ENCODE data around the gene PPCDC. TPM values are rescaled to one million over a fixed set of nuclear protein-coding genes. Genes with fewer than 3 reads are reported as not detected.

Gene PPCDC
- polyA plus RNA-seq, 3 donors: 14.2 to 33.7 (median 18.7) TPM

DNA sequence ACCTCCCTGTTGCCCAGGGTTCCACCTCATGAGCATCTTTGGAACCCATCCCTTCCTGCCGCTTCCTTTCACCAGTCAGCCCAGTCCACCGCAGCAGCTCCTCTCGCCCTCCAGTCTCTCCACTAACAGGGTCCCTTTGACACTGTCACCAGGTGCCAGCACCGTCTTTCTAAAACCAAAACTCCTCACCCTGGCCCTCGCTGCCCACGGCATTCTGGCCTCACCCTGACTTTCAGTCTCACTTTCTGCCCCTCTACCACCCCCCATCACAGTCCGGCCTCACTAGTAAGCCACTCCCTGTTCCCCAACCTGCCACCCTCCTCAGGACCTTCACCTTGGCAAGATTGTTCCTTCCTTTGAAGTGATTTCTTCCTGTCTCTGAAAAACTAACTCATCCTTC lies 4.2 kb downstream of the PPCDC start:
- H2AFZ ChIP-seq (ENCODE audit: insufficient read depth, low read depth, low read length, poor library complexity, severe bottlenecking): no peak overlapping the region
- H3K79me2 ChIP-seq (ENCODE audit: insufficient read depth, low read length): peaks cover 39% of the 10 kb centered on the region
- TF ChIP-seq, protein P1, sequence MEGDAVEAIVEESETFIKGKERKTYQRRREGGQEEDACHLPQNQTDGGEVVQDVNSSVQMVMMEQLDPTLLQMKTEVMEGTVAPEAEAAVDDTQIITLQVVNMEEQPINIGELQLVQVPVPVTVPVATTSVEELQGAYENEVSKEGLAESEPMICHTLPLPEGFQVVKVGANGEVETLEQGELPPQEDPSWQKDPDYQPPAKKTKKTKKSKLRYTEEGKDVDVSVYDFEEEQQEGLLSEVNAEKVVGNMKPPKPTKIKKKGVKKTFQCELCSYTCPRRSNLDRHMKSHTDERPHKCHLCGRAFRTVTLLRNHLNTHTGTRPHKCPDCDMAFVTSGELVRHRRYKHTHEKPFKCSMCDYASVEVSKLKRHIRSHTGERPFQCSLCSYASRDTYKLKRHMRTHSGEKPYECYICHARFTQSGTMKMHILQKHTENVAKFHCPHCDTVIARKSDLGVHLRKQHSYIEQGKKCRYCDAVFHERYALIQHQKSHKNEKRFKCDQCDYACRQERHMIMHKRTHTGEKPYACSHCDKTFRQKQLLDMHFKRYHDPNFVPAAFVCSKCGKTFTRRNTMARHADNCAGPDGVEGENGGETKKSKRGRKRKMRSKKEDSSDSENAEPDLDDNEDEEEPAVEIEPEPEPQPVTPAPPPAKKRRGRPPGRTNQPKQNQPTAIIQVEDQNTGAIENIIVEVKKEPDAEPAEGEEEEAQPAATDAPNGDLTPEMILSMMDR (IDR thresholded peaks at IDR 0.05): no peak
- WGBS (ENCODE audit: insufficient coverage): 84% methylated on average over 7 of the region's 7 CpGs
- peaks cover 0 to 4% of the 10 kb centered on the region in 2 donors for H3K36me3 ChIP-seq (replicated peaks in 1 of 2; ENCODE audit: control insufficient read depth in 1 of 2, insufficient read depth in 2 of 2, low read length in 2 of 2)
- no peaks in the 10 kb centered on the region for H4K20me1 ChIP-seq (ENCODE audit: insufficient read depth, low read length)
- H3K4me2 ChIP-seq (replicated peaks; ENCODE audit: extremely low read depth, low read length, poor library complexity, severe bottlenecking): no peak overlapping the region
- H3K27ac ChIP-seq (ENCODE audit: low read depth in 1 of 2, low read length in 2 of 2): no peak overlapping the region
- H3K36me3 Mint-ChIP-seq: peaks cover 15 to 33% of the 10 kb centered on the region in 2 donors
- H3K9me3 Mint-ChIP-seq: no peaks in the 10 kb centered on the region
- H3K9me3 ChIP-seq (replicated peaks in 1 of 2; ENCODE audit: control insufficient read depth in 1 of 2, insufficient read depth in 1 of 2, low read length in 2 of 2): no peaks in the 10 kb centered on the region
- no peak for DNase-seq
- H3K4me3 ChIP-seq (replicated peaks in 1 of 3; ENCODE audit: low read depth in 2 of 3, low read length in 3 of 3): no peak overlapping the region
- intact Hi-C loops (cut with micrococcal nuclease): no loop called here
- H3K27ac Mint-ChIP-seq: peak overlapping the region in 1 of 7 donors; percentile 74
- no peaks in the 10 kb centered on the region for H3K27me3 ChIP-seq (ENCODE audit: control insufficient read depth in 2 of 2, insufficient read depth in 2 of 2, low read length in 2 of 2)
- no peak overlapping the region for H3K9ac ChIP-seq (ENCODE audit: insufficient read depth, low read length, poor library complexity, severe bottlenecking)
- H3K4me1 ChIP-seq (ENCODE audit: control insufficient read depth in 1 of 2, insufficient read depth in 2 of 2, low read length in 2 of 2): peaks cover 60 to 68% of the 10 kb centered on the region in 2 donors
- peaks cover 0 to 1% (median 0%) of the 10 kb centered on the region in 3 donors for H3K27me3 Mint-ChIP-seq (ENCODE audit: low read depth in 3 of 3)
- peaks cover 62% of the 10 kb centered on the region for H3K4me1 Mint-ChIP-seq
- H3K4me3 Mint-ChIP-seq: no peak overlapping the region

GRCh38 chr15:75028991-75029377 lies 5.6 kb downstream of the PPCDC start:
- H4K20me1 ChIP-seq (ENCODE audit: insufficient read depth, low read length): no peaks in the 10 kb centered on the region
- Mint-ChIP-seq H3K4me3 (no peak overlapping the region), H3K36me3 (peaks cover 23 to 40% of the 10 kb centered on the region in 2 donors), H3K27me3 (ENCODE audit: low read depth in 3 of 3) (peaks cover 0 to 1% (median 0%) of the 10 kb centered on the region in 3 donors), H3K9me3 (no peaks in the 10 kb centered on the region), H3K4me1 (peaks cover 66% of the 10 kb centered on the region), H3K27ac (peak overlapping the region; percentile 83 to 92 (median 89))
- H3K9me3 ChIP-seq (replicated peaks in 1 of 2; ENCODE audit: control insufficient read depth in 1 of 2, insufficient read depth in 1 of 2, low read length in 2 of 2): no peaks in the 10 kb centered on the region
- TF ChIP-seq, protein P1 (IDR thresholded peaks at IDR 0.05): no peak
- peaks cover 70 to 71% of the 10 kb centered on the region in 2 donors for H3K4me1 ChIP-seq (ENCODE audit: control insufficient read depth in 1 of 2, insufficient read depth in 2 of 2, low read length in 2 of 2)
- H3K79me2 ChIP-seq (ENCODE audit: insufficient read depth, low read length): peaks cover 39% of the 10 kb centered on the region
- 55% methylated on average over 4 of the region's 4 CpGs for WGBS (ENCODE audit: insufficient coverage)
- peak overlapping the region in 1 of 3 experiments; percentile 64 for H3K4me3 ChIP-seq (replicated peaks in 1 of 3; ENCODE audit: low read depth in 2 of 3, low read length in 3 of 3)
- peaks cover 0 to 4% of the 10 kb centered on the region in 2 donors for H3K36me3 ChIP-seq (replicated peaks in 1 of 2; ENCODE audit: control insufficient read depth in 1 of 2, insufficient read depth in 2 of 2, low read length in 2 of 2)
- H3K27ac ChIP-seq (ENCODE audit: low read depth in 1 of 2, low read length in 2 of 2): peak overlapping the region in 1 of 2 donors; percentile 84
- peak overlapping the region; percentile 72 for H2AFZ ChIP-seq (ENCODE audit: insufficient read depth, low read depth, low read length, poor library complexity, severe bottlenecking)
- intact Hi-C loops (cut with micrococcal nuclease): loop anchor here (1.0 to 2.0 kb wide), 3 partner anchors 14 to 175 kb away; no protein-coding TSS in a partner anchor
- peak overlapping the region; percentile 82 for H3K4me2 ChIP-seq (replicated peaks; ENCODE audit: extremely low read depth, low read length, poor library complexity, severe bottlenecking)
- peak overlapping the region; percentile 56 for H3K9ac ChIP-seq (ENCODE audit: insufficient read depth, low read length, poor library complexity, severe bottlenecking)
- DNase-seq: no peak
- no peaks in the 10 kb centered on the region for H3K27me3 ChIP-seq (ENCODE audit: control insufficient read depth in 2 of 2, insufficient read depth in 2 of 2, low read length in 2 of 2)

Data from CD14-positive monocyte (primary cell).